Measurements from ENCODE around the gene SLC4A11.
"Not testable (repeated sequence)": the region's sequence is repeated elsewhere in the genome, so short reads cannot be mapped to it uniquely, and the experiment has no call there.

Gene SLC4A11

GRCh38 chr20:3226864-3227263, 12.1 kb downstream of the SLC4A11 start:
- Mint-ChIP-seq H3K27ac (no peak overlapping the region), H3K36me3 (ENCODE audit: low read depth) (peaks cover 2% of the 10 kb centered on the region), H3K4me3 (no peak overlapping the region), H3K9me3 (no peaks in the 10 kb centered on the region), H3K27me3 (ENCODE audit: low read depth) (no peaks in the 10 kb centered on the region), H3K4me1 (ENCODE audit: low read depth) (peaks cover 7% of the 10 kb centered on the region)

- no peaks in the 10 kb centered on the region for H3K9me3 Mint-ChIP-seq
- H3K27ac Mint-ChIP-seq = no peak overlapping the region
- peaks cover 8% of the 10 kb centered on the region for H3K36me3 Mint-ChIP-seq (ENCODE audit: low read depth)
- H3K4me1 Mint-ChIP-seq (ENCODE audit: low read depth) = peaks cover 7% of the 10 kb centered on the region
- no peak overlapping the region for H3K4me3 Mint-ChIP-seq
- no peaks in the 10 kb centered on the region for H3K27me3 Mint-ChIP-seq (ENCODE audit: low read depth)
Measured at GRCh38 chr20:3226093-3226492, 12.9 kb downstream of the SLC4A11 start.

GRCh38 chr20:3224681-3225421, 14.1 kb downstream of the SLC4A11 start:
- peaks cover 7% of the 10 kb centered on the region for H3K4me1 Mint-ChIP-seq (ENCODE audit: low read depth)
- no peaks in the 10 kb centered on the region for H3K9me3 Mint-ChIP-seq
- H3K27me3 Mint-ChIP-seq (ENCODE audit: low read depth) = no peaks in the 10 kb centered on the region
- peaks cover 12% of the 10 kb centered on the region for H3K36me3 Mint-ChIP-seq (ENCODE audit: low read depth)
- no peak overlapping the region for H3K4me3 Mint-ChIP-seq
- H3K27ac Mint-ChIP-seq = no peak overlapping the region

GRCh38 chr20:3223994-3224680, 14.9 kb downstream of the SLC4A11 start:
- peaks cover 12% of the 10 kb centered on the region for H3K36me3 Mint-ChIP-seq (ENCODE audit: low read depth)
- H3K4me1 Mint-ChIP-seq (ENCODE audit: low read depth) = peaks cover 7% of the 10 kb centered on the region

GRCh38 chr20:3223651-3223993, 15.4 kb downstream of the SLC4A11 start:
- H3K4me1 Mint-ChIP-seq (ENCODE audit: low read depth) = peaks cover 7% of the 10 kb centered on the region
- H3K27me3 Mint-ChIP-seq (ENCODE audit: low read depth) = no peaks in the 10 kb centered on the region
- H3K36me3 Mint-ChIP-seq (ENCODE audit: low read depth) = peaks cover 12% of the 10 kb centered on the region

More at GRCh38 chr20:3223994-3224680, 14.9 kb downstream of the SLC4A11 start:
- Mint-ChIP-seq H3K27me3 (ENCODE audit: low read depth) (no peaks in the 10 kb centered on the region), H3K4me3 (no peak overlapping the region), H3K27ac (no peak overlapping the region), H3K9me3 (no peaks in the 10 kb centered on the region)

GRCh38 chr20:3222635-3223600, 16.1 kb downstream of the SLC4A11 start:
- Mint-ChIP-seq H3K4me3 (no peak overlapping the region), H3K4me1 (ENCODE audit: low read depth) (peaks cover 7% of the 10 kb centered on the region), H3K27me3 (ENCODE audit: low read depth) (no peaks in the 10 kb centered on the region), H3K36me3 (ENCODE audit: low read depth) (peaks cover 12% of the 10 kb centered on the region), H3K9me3 (no peaks in the 10 kb centered on the region), H3K27ac (no peak overlapping the region)

More at GRCh38 chr20:3223651-3223993, 15.4 kb downstream of the SLC4A11 start:
- Mint-ChIP-seq H3K27ac (no peak overlapping the region), H3K9me3 (no peaks in the 10 kb centered on the region), H3K4me3 (no peak overlapping the region)

GRCh38 chr20:3221398-3222226, 17.4 kb downstream of the SLC4A11 start:
- no peaks in the 10 kb centered on the region for H3K9me3 Mint-ChIP-seq
- H3K4me3 Mint-ChIP-seq = no peak overlapping the region
- no peaks in the 10 kb centered on the region for H3K27me3 Mint-ChIP-seq (ENCODE audit: low read depth)
- H3K36me3 Mint-ChIP-seq (ENCODE audit: low read depth) = peaks cover 12% of the 10 kb centered on the region
- H3K4me1 Mint-ChIP-seq (ENCODE audit: low read depth) = peaks cover 7% of the 10 kb centered on the region
- H3K27ac Mint-ChIP-seq = peak overlapping the region; percentile 7

GRCh38 chr20:3218307-3218988, 20.5 kb downstream of the SLC4A11 start:
- Mint-ChIP-seq H3K4me1 (ENCODE audit: low read depth) (peaks cover 7% of the 10 kb centered on the region), H3K4me3 (no peak overlapping the region)

GRCh38 chr20:3215359-3215917, 23.6 kb downstream of the SLC4A11 start:
- H3K27ac Mint-ChIP-seq; H3K27me3 Mint-ChIP-seq (ENCODE audit: low read depth); H3K4me3 Mint-ChIP-seq: not testable (repeated sequence)

More at GRCh38 chr20:3218307-3218988, 20.5 kb downstream of the SLC4A11 start:
- H3K27me3 Mint-ChIP-seq (ENCODE audit: low read depth) = no peaks in the 10 kb centered on the region
- no peak overlapping the region for H3K27ac Mint-ChIP-seq
- no peaks in the 10 kb centered on the region for H3K9me3 Mint-ChIP-seq
- peaks cover 14% of the 10 kb centered on the region for H3K36me3 Mint-ChIP-seq (ENCODE audit: low read depth)

GRCh38 chr20:3213226-3213625, 25.8 kb downstream of the SLC4A11 start:
- H3K9me3 Mint-ChIP-seq = no peaks in the 10 kb centered on the region
- H3K27ac Mint-ChIP-seq = no peak overlapping the region
- peaks cover 17% of the 10 kb centered on the region for H3K4me1 Mint-ChIP-seq (ENCODE audit: low read depth)
- no peaks in the 10 kb centered on the region for H3K27me3 Mint-ChIP-seq (ENCODE audit: low read depth)
- peaks cover 16% of the 10 kb centered on the region for H3K36me3 Mint-ChIP-seq (ENCODE audit: low read depth)
- no peak overlapping the region for H3K4me3 Mint-ChIP-seq

More at GRCh38 chr20:3215359-3215917, 23.6 kb downstream of the SLC4A11 start:
- not testable (repeated sequence) for H3K4me1 Mint-ChIP-seq (ENCODE audit: low read depth); H3K9me3 Mint-ChIP-seq; H3K36me3 Mint-ChIP-seq (ENCODE audit: low read depth)

- peaks cover 16% of the 10 kb centered on the region for H3K36me3 Mint-ChIP-seq (ENCODE audit: low read depth)
- H3K4me1 Mint-ChIP-seq (ENCODE audit: low read depth) = peaks cover 17% of the 10 kb centered on the region
- peak overlapping the region; percentile 97 for H3K4me3 Mint-ChIP-seq
- H3K9me3 Mint-ChIP-seq = no peaks in the 10 kb centered on the region
- H3K27ac Mint-ChIP-seq = no peak overlapping the region
- H3K27me3 Mint-ChIP-seq (ENCODE audit: low read depth) = no peaks in the 10 kb centered on the region
Measured at GRCh38 chr20:3210346-3210745, 28.6 kb downstream of the SLC4A11 start.

GRCh38 chr20:3209946-3210317, 29.1 kb downstream of the SLC4A11 start:
- H3K4me3 Mint-ChIP-seq = peak overlapping the region; percentile 97
- peaks cover 17% of the 10 kb centered on the region for H3K4me1 Mint-ChIP-seq (ENCODE audit: low read depth)
- no peaks in the 10 kb centered on the region for H3K9me3 Mint-ChIP-seq
- H3K27me3 Mint-ChIP-seq (ENCODE audit: low read depth) = no peaks in the 10 kb centered on the region
- H3K36me3 Mint-ChIP-seq (ENCODE audit: low read depth) = peaks cover 16% of the 10 kb centered on the region
- peak overlapping the region; percentile 95 for H3K27ac Mint-ChIP-seq

GRCh38 chr20:3209257-3209945, 29.6 kb downstream of the SLC4A11 start, which contains the start of gene ITPA:
Gene ITPA (plus strand): TSS chr20:3209498. CDS start chr20:3209552, 54 bp downstream.
- Mint-ChIP-seq H3K27ac (peak within 1 kb of the TSS; percentile 95), H3K4me3 (peak within 1 kb of the TSS; percentile 97), H3K27me3 (ENCODE audit: low read depth) (no peaks in the 10 kb centered on the region), H3K4me1 (ENCODE audit: low read depth) (peaks cover 19% of the 10 kb centered on the region), H3K36me3 (ENCODE audit: low read depth) (peaks cover 16% of the 10 kb centered on the region), H3K9me3 (no peaks in the 10 kb centered on the region)
